SIG-M5 treated with dmso at 0.1 percent for 504 hours (cell line): ENCODE measurements around the gene SLCO3A1.

Source experiments
- DNase-seq: peaks from one replicate; lab custom pipeline; 2025; ENCODE audit not compliant: unreplicated experiment; lab: John Stamatoyannopoulos, UW

SLCO3A1 gene

DNA sequence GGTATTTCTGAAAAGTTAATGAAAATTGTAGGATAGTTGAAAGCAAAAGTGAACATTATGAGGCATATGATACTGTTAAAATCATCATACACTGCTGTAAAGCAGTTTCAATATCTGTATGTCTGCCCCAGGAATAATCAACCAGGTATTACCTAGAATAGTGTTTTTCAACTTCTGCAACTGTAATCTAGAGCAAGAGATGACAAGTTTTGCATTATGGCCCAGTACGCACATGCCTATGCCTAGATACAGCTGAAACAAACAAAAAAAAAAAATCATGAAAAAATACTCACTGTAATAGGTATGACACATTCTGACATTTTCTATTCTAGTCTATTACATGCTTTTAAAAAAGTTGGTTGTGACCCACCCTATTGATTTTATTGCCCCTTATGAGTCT is 299.5 kb downstream of the SLCO3A1 start:
- DNase-seq = no peak

GRCh38 chr15:92153620-92154019 is 300.1 kb downstream of the SLCO3A1 start:
- DNase-seq = no peak

GRCh38 chr15:92155934-92156333 is 302.4 kb downstream of the SLCO3A1 start:
- no peak for DNase-seq

- DNase-seq = no peak
These were observed 304.3 kb downstream of the SLCO3A1 start for GRCh38 chr15:92157666-92158298.

- peak; percentile 4 for DNase-seq
These were observed 304.9 kb downstream of the SLCO3A1 start for GRCh38 chr15:92158426-92158825.

GRCh38 chr15:92159481-92159880 is 306.0 kb downstream of the SLCO3A1 start:
- no peak for DNase-seq

- DNase-seq = no peak
These were observed 306.7 kb downstream of the SLCO3A1 start for GRCh38 chr15:92159906-92160841.

GRCh38 chr15:92161039-92161670 is 307.6 kb downstream of the SLCO3A1 start:
- DNase-seq = no peak

- no peak for DNase-seq
These were observed 309.1 kb downstream of the SLCO3A1 start for GRCh38 chr15:92162657-92163056.

DNA sequence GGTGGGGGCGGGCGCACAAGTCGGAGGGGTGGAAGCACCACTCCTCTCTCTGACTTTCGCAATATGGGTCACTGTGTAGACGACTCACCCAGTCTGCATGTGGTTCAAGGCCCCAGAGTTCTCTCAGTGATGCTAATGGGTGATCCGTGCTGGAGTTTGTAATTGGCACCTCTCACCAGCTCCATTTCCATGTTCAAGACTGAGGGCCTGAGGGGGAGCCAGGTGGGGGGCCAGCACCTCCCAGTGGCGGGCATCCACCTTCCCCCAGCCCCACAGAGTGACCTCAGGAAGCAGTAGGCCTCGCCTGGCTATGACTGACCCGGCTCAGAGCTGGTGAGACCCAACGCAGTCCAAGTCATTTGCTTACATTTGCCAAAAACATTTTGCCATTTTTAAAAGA is 310.1 kb downstream of the SLCO3A1 start:
- no peak for DNase-seq

DNA sequence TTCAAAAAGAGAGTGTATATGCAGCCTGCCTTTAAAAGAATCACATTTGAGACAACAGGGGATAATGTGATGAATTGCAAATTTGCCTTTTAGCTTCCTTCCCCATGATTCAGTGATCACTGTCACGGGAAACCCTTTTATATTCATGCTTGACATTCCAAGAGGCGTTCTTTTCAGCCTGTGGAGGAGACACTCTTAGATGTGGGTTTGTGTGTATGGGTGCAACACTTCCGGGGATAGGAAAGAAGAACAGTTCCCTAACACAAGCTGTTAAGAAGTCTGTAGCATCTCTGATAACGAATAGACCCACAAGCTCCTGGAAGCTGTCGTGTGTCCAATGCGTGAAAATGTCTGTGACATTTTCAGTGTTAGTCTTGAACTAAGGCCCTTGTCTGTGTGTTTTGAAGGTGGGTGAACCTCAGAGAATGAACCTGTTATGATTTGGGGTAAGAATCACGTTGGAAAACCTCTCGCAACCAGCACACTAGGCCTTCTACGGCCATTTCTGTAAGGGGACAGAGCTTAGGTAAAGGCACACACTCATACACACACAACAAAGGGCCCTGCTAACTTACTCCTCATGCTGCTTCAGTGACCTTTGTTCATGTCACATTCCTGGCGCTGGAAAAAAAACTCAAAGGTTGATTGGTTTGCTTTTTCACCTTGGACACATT is 311.0 kb downstream of the SLCO3A1 start:
- DNase-seq = no peak

GRCh38 chr15:92165001-92165346 is 311.5 kb downstream of the SLCO3A1 start:
- no peak for DNase-seq

GRCh38 chr15:92166029-92166428 is 312.5 kb downstream of the SLCO3A1 start:
- DNase-seq = no peak

GRCh38 chr15:92166751-92167405 is 313.4 kb downstream of the SLCO3A1 start:
- DNase-seq = peak; percentile 11

DNA sequence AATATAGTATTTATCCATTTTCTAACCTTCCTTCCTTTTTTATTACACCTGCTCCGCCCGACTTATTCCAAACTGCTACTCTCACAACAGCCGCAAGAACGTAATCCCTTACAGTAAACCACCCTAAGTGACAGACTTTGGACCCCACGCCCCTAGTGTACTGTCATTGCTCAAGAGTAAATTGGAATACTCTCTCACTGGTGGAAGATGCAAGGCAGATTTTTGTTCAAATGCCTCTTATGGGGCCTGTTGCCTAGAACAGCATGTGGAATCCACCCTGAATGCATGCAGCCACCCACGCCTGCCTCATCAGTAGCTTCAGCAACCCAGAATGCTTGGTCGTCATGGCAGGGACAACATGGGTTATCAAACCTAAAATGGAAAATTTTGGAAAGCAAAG is 313.9 kb downstream of the SLCO3A1 start:
- no peak for DNase-seq

- DNase-seq = no peak
These were observed 314.7 kb downstream of the SLCO3A1 start for GRCh38 chr15:92168066-92168683.

GRCh38 chr15:92170897-92171296 is 317.4 kb downstream of the SLCO3A1 start:
- DNase-seq = no peak

GRCh38 chr15:92178911-92179310 is 325.4 kb downstream of the SLCO3A1 start:
- DNase-seq = no peak

- DNase-seq = no peak
These were observed 330.6 kb downstream of the SLCO3A1 start for GRCh38 chr15:92184142-92184541.

DNA sequence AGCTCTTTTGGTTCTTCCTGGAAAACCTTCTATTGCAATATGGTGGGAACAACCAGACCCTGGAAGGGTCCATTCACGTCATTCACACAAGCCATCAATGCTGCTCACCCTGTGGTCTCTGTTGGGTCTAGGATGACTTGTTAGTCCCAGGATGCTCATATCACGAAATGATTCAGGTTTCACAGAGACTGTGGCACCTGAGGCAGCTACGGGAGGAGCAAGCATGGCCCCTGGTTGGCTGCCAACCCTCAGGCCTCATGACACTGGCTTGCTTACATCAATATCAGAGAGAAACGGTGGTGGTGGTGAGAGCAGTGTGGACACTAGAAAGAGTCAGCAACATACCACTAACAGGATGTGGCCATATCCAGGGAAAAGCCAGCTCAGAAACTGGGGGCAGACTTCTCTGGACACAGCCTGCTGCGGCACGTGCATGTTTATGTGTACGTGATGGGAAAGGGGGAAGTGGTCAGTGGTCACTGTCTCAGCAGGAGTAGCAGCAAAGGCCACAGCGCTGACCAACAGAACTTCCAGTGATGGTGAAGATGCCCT is 331.2 kb downstream of the SLCO3A1 start:
- no peak for DNase-seq
